Ascending aorta (tissue), 2 donors: Measurements from ENCODE around the gene DOLPP1. TPM values are rescaled to one million over a fixed set of nuclear protein-coding genes. Genes with fewer than 3 reads are reported as not detected.
"Not testable (repeated sequence)": the region's sequence is repeated elsewhere in the genome, so short reads cannot be mapped to it uniquely, and the experiment has no call there.

Experiments
- DNase-seq, 2 donors: peaks; one replicate each; pipeline ENCODE4 v3.0.0-alpha.2; 2019; ENCODE audit warnings: low spot score in 2 of 2
- H3K27ac ChIP-seq, 2 donors: fragments of 200-600 bp; sonication (generic); one replicate each; pipeline ENCODE4 v1.5.1; 2016 to 2017; ENCODE audit warnings: mild to moderate bottlenecking in 1 of 2
- H3K27me3 ChIP-seq: fragments of 200-600 bp; sonication (generic); one replicate; pipeline ENCODE4 v1.5.1; 2017
- H3K36me3 ChIP-seq, 2 donors: fragments of 200-600 bp; sonication (generic); one replicate each; pipeline ENCODE4 v1.5.1; 2016
- H3K4me1 ChIP-seq, 2 donors: fragments of 200-600 bp; sonication (generic); one replicate each; pipeline ENCODE4 v1.5.1; 2016 to 2017; ENCODE audit warnings: mild to moderate bottlenecking in 1 of 2
- H3K4me3 ChIP-seq, 2 donors: fragments of 200-600 bp; sonication (generic); one replicate each; pipeline ENCODE4 v1.5.1; 2016 to 2017; ENCODE audit warnings: mild to moderate bottlenecking in 1 of 2
- H3K9me3 ChIP-seq, 2 donors: fragments of 200-600 bp; sonication (generic); one replicate each; pipeline ENCODE4 v1.5.1; 2016
- CTCF ChIP-seq, 3 experiments: fragments of 200-600 bp in 2 of 3; fragments of 450-650 bp in 1 of 3; sonication (generic) in 2 of 3; IDR thresholded peaks; one replicate each; pipeline ENCODE4 v1.5.1; 2016 to 2019; ENCODE audit warnings: antibody characterized with exemption in 3 of 3, mild to moderate bottlenecking in 1 of 3, moderate library complexity in 1 of 3
- intact Hi-C: fragments of 100-400 bp; cut with DNase I; formaldehyde crosslinking; loops from one replicate; pipeline ENCODE4 v1.15.1; 2023
- total RNA-seq: library from RNA; depleted of rRNA; stranded (reverse); fragments of >200 nt; gene quantifications from one replicate; pipeline ENCODE4 v1.1.0, GENCODE V29; 2016

DOLPP1 gene
- total RNA-seq, 1 donor from 2014 or later, result 41.7 TPM

- no peaks in the 10 kb centered on the region for H3K27me3 ChIP-seq
- TF ChIP-seq CTCF (IDR thresholded peaks at IDR 0.05), result no peak
These were observed 30.0 kb downstream of the DOLPP1 start, which contains the start of the genes CRAT and PTPA for GRCh38 chr9:129110740-129111527. Gene CRAT (minus strand): TSS chr9:129110793. CDS start chr9:129110509, 284 bp downstream. Gene PTPA (plus strand): TSS chr9:129111415. CDS start chr9:129111601, 186 bp downstream.

GRCh38 chr9:129111528-129112151, 30.7 kb downstream of the DOLPP1 start:
- peaks cover 7 to 22% of the 10 kb centered on the region in 2 donors for H3K4me1 ChIP-seq
- intact Hi-C loops, result loop anchor here (2.0 kb wide), 3 partner anchors 27 to 75 kb away; partner anchors contain the start of genes DOLPP1 and MIGA2
- H3K27ac ChIP-seq, result peak overlapping the region; percentile 88 to 91

More at GRCh38 chr9:129110740-129111527, 30.0 kb downstream of the DOLPP1 start, which contains the start of the genes CRAT and PTPA:
- intact Hi-C loops, result loop anchor here (2.0 kb wide), 3 partner anchors 28 to 74 kb away; partner anchors contain the start of genes DOLPP1 and MIGA2
- H3K9me3 ChIP-seq, result no peaks in the 10 kb centered on the region
- peaks cover 7 to 22% of the 10 kb centered on the region in 2 donors for H3K4me1 ChIP-seq
- DNase-seq, result peak; percentile 86 to 98
- peak within 1 kb of the TSS; percentile 88 to 91 for H3K27ac ChIP-seq
- peaks cover 4 to 20% of the 10 kb centered on the region in 2 donors for H3K36me3 ChIP-seq
- H3K4me3 ChIP-seq, result peak within 1 kb of the TSS; percentile 78 to 83

GRCh38 chr9:129112526-129112925, 31.6 kb downstream of the DOLPP1 start:
- DNase-seq, intact Hi-C loops, H3K27me3 ChIP-seq, H3K27ac ChIP-seq, H3K9me3 ChIP-seq, H3K36me3 ChIP-seq: not testable (repeated sequence)
- Histone ChIP-seq H3K4me3 (peak overlapping the region; percentile 78 to 83), H3K4me1 (peaks cover 7 to 22% of the 10 kb centered on the region in 2 donors)

More at GRCh38 chr9:129111528-129112151, 30.7 kb downstream of the DOLPP1 start:
- Histone ChIP-seq H3K36me3 (peaks cover 4 to 13% of the 10 kb centered on the region in 2 donors), H3K4me3 (peak overlapping the region; percentile 78 to 83), H3K9me3 (no peaks in the 10 kb centered on the region), H3K27me3 (no peaks in the 10 kb centered on the region)
- TF ChIP-seq CTCF (IDR thresholded peaks at IDR 0.05), result no peak
- DNase-seq, result no peak

- Histone ChIP-seq H3K4me1 (peaks cover 7 to 20% of the 10 kb centered on the region in 2 donors), H3K27ac (no peak overlapping the region), H3K9me3 (no peaks in the 10 kb centered on the region), H3K36me3 (no peaks in the 10 kb centered on the region), H3K27me3 (no peaks in the 10 kb centered on the region), H3K4me3 (no peak overlapping the region)
- intact Hi-C loops, result no loop called here
- TF ChIP-seq CTCF (IDR thresholded peaks at IDR 0.05), result no peak
- DNase-seq, result no peak
These were observed 32.9 kb downstream of the DOLPP1 start for GRCh38 chr9:129113645-129114304.

- H3K27ac ChIP-seq, result no peak overlapping the region
- intact Hi-C loops, result no loop called here
These were observed 37.9 kb downstream of the DOLPP1 start for GRCh38 chr9:129118799-129119198.

More at GRCh38 chr9:129118799-129119198, 37.9 kb downstream of the DOLPP1 start:
- DNase-seq, result no peak
- Histone ChIP-seq H3K4me3 (no peak overlapping the region), H3K27me3 (no peaks in the 10 kb centered on the region), H3K9me3 (no peaks in the 10 kb centered on the region), H3K4me1 (no peaks in the 10 kb centered on the region), H3K36me3 (peaks cover 28 to 33% of the 10 kb centered on the region in 2 donors)
- TF ChIP-seq CTCF (IDR thresholded peaks at IDR 0.05), result no peak
